Effector CD4-positive, alpha-beta T cell (primary cell): ENCODE results near the gene POTEF.
"Not testable (repeated sequence)": the region's sequence is repeated elsewhere in the genome, so short reads cannot be mapped to it uniquely, and the experiment has no call there.

Experiments used
- DNase-seq: peaks from one replicate; pipeline ENCODE4 v3.0.0-alpha.2; 2020

The POTEF gene

GRCh38 chr2:130127726-130128125 lies 1.3 kb downstream of the POTEF start:
- DNase-seq, result not testable (repeated sequence)

DNA sequence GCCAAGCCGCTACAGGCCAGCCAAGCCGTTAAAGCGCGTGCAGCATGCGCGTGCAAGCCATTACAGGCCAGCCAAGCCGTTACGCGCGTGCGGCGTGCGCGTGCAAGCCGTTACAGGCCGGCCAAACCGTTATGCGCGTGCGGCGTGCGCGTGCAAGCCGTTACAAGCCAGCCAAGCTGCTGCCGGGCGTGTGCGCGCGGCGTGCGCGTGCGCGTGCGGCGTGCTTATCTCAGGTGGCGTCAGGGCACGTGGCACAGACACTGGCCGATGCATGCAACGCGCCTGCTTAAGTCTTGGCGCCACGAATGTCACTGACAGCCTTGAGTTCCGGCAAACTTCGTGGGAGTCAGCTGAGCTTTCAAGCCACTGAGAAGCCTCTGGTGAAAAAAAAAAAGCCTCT lies 8.1 kb downstream of the POTEF start:
- DNase-seq, result not testable (repeated sequence)

DNA sequence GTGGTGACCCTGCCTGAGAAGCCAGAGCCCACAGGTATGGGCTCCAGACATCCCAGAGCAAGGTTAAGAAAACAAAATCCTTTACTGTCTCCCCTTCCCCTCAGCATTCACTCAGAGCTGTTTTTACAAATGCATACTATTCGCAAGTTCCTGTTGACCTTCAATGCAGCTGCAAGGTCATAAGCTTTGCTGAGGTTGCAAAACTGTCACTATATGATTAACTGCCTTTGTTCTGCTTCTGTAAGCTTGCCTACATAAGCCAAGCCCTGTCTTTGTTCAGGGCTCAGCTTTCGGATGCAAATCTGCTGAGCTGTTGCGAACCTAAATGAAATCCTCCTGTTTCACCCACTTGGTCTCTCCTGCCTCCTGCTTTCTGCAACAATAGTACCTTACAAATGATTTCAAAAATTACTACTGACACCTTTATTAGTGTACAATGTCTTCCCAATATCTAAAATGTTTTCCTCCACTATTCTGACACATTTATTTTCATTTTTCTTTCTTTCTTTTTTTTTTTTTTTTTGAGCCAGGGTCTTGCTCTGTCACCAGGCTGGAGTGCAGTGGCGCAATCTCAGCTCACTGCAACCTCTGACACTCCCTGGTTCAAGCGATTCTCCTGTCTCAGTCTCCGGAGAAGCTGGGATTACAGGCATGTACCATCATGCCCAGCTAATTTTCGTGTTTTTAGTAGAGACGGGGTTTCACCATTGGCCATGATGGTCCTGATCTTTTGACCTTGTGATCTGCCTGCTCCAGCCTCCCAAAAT lies 26.2 kb downstream of the POTEF start:
- not testable (repeated sequence) for DNase-seq

GRCh38 chr2:130062645-130063044 lies 66.4 kb downstream of the POTEF start:
- not testable (repeated sequence) for DNase-seq

GRCh38 chr2:130059982-130060381 lies 69.0 kb downstream of the POTEF start:
- not testable (repeated sequence) for DNase-seq

GRCh38 chr2:130056336-130056735 lies 72.7 kb downstream of the POTEF start:
- DNase-seq, result not testable (repeated sequence)

DNA sequence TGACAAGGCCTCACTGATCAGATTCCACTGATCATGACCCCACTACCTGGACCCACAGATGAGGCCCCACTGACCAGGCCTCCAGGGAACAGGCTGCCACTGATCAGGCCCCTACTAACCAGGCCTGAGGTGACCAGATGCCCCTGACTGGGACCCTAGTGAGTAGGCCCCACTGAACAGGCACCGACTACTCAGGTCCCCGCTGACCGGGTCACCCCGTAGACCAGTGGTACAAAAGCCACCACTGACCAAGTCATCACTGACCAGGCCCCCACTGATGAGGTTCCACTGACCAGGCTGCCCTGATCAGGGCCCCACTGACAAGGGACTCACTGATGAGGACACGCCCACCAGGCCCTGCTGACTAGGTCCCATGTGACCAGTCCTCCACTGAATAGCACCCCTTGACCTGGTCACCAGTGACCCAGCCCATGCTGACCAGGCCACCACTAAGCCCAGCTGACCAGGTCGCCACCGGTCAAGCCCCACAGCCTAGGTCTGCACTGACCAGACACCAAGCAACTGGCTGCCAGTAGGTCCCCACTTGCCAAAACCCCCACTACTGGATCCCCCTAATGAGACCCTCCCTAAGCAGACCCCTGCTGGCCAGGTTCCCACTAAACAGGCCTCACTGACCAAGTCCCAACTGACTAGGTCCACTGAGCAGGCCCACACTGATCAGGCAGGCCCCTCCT lies 75.7 kb downstream of the POTEF start:
- DNase-seq, result not testable (repeated sequence)

DNA sequence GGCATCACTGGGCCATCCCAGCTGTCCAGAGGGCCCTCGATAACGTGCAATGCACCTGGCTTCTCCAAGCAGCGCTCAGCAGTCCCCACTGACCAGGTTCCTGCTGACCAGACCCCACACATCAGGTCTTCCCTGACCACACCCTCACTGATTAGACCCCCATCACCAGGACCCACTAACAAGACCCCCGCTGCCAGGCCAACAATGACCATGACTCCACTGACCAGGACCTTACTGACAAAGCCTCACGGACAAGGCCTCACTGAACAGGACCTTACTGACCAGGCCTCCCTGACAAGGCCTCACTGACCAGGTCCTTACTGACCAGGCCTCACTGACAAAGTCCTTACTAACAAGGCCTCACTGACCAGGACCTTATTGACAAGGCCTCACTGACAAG lies 76.6 kb downstream of the POTEF start:
- not testable (repeated sequence) for DNase-seq

- DNase-seq, result not testable (repeated sequence)
Measured at GRCh38 chr2:130048422-130048821, 80.6 kb downstream of the POTEF start.

- not testable (repeated sequence) for DNase-seq
Measured at GRCh38 chr2:130038265-130038603, 90.8 kb downstream of the POTEF start.

GRCh38 chr2:130025931-130026330 lies 103.1 kb downstream of the POTEF start:
- DNase-seq, result not testable (repeated sequence)
